SJSA1 (cell line): ENCODE results near the gene NCKAP5. TPM values are rescaled to one million over a fixed set of nuclear protein-coding genes. Genes with fewer than 3 reads are reported as not detected.
A peak's percentile ranks its signal among the peaks of the same experiment; 100 is the strongest.

ENCODE experiments used
- DNase-seq, 2 experiments: peaks; one replicate each; pipeline ENCODE4 v3.0.0-alpha.2; 2015 to 2020; ENCODE audit warnings: low spot score in 2 of 2, low read depth in 1 of 2
- H3K27ac ChIP-seq: fragments of 250-450 bp; sonication (Bioruptor Pico); 2 replicates; pipeline ENCODE4 v1.5.1; 2020; ENCODE audit warnings: mild to moderate bottlenecking, moderate library complexity
- H3K27me3 ChIP-seq: fragments of 250-450 bp; sonication (Bioruptor Pico); replicated peaks from 2 replicates; pipeline ENCODE4 v1.5.1; 2020; ENCODE audit warnings: mild to moderate bottlenecking, moderate library complexity
- H3K36me3 ChIP-seq: fragments of 250-450 bp; sonication (Bioruptor Pico); 2 replicates; pipeline ENCODE4 v1.5.1; 2020; ENCODE audit warnings: mild to moderate bottlenecking
- H3K4me1 ChIP-seq: fragments of 250-450 bp; sonication (Bioruptor Pico); replicated peaks from 2 replicates; pipeline ENCODE4 v1.6.1; 2021; ENCODE audit warnings: mild to moderate bottlenecking
- H3K4me3 ChIP-seq: fragments of 250-450 bp; sonication (Bioruptor Pico); 2 replicates; pipeline ENCODE4 v1.5.1; 2020; ENCODE audit warnings: mild to moderate bottlenecking
- H3K9me3 ChIP-seq: fragments of 250-450 bp; sonication (Bioruptor Pico); replicated peaks from 2 replicates; pipeline ENCODE4 v1.5.1; 2020; ENCODE audit warnings: mild to moderate bottlenecking
- total RNA-seq: library from RNA; depleted of rRNA; stranded (reverse); fragments of >200 nt; shearing (Covaris generic); gene quantifications from 2 replicates; pipeline ENCODE4 v1.2.3, GENCODE V29; 2014

Gene NCKAP5
- total RNA-seq, 1 experiment from 2014 or later, result 2.5 TPM

DNA sequence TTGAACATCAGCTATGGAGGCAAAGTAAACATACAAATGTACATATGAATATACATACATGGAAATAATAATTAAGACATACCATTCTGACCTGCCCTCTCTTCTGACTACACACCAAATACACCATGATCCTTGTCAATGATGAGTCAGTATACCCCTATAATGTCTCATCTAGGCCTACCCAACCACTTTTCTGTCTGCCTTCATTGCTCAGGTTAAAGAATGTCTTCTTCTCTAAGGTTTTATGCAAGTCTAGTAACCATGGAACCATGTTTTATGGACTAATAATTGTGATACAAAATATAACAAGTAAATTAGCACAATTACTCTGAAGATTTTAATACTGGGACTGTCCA is 128.7 kb downstream of the NCKAP5 start:
- no peaks in the 10 kb centered on the region for H3K27me3 ChIP-seq
- H3K4me3 ChIP-seq, result no peak overlapping the region
- DNase-seq, result no peak
- H3K36me3 ChIP-seq, result no peaks in the 10 kb centered on the region
- no peaks in the 10 kb centered on the region for H3K9me3 ChIP-seq
- H3K27ac ChIP-seq, result no peak overlapping the region
- H3K4me1 ChIP-seq, result peaks cover 14% of the 10 kb centered on the region

DNA sequence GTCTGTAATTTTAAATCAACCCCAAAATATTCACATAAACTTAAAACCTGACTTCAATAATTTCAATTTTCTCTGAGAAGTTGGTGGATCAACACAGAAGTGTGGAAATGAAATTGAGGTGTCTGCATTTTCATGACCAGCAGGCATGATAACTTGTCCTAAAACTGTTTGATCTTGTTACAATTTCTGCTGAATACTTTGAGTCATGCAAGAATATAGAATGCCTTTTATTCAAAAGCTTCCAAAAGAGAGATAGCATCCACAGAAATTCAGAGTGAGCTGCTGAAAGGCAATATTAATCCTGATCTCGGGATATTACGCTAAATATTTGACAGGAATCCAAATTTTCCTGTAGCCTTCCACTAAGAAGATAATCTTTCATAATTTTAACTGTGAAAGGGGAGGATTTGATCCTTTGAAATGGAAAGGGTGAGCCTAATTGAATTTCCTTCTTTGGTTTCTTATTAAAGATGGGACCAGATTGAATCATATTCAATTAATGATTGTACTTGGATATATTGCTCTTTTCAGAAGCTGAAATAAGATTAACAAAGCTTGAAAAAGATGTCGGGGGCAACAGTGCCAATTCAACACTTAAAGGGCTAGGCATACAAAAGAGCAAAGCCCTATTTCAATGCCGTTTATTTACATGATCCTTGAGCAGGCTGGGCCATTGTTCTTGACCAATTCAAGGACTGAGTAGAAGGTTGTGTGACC is 129.3 kb downstream of the NCKAP5 start:
- DNase-seq, result no peak
- H3K4me3 ChIP-seq, result no peak overlapping the region
- H3K27me3 ChIP-seq, result no peaks in the 10 kb centered on the region
- peaks cover 20% of the 10 kb centered on the region for H3K4me1 ChIP-seq
- H3K27ac ChIP-seq, result no peak overlapping the region
- H3K36me3 ChIP-seq, result no peaks in the 10 kb centered on the region
- H3K9me3 ChIP-seq, result no peaks in the 10 kb centered on the region

DNA sequence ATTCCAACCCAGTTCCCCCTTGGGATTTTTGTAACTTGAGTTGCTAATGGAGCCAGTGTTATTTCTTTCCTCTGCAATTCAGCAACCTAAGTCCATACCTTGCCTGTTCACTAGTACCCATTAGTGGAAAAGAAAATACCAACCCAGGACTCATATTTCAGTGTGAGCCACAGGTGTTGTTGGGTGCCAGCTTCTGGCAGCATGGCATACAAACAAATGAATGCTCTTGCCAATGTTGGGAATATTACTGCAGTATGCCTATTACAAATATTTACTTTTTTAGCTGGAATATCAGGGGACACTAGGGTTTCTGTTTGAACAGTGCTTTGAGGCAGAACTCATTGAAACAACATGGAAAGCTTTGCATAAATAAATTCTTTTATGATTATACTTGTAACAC is 130.2 kb downstream of the NCKAP5 start:
- Histone ChIP-seq H3K36me3 (no peaks in the 10 kb centered on the region), H3K4me1 (peaks cover 29% of the 10 kb centered on the region), H3K27me3 (no peaks in the 10 kb centered on the region), H3K27ac (no peak overlapping the region), H3K9me3 (no peaks in the 10 kb centered on the region), H3K4me3 (no peak overlapping the region)
- DNase-seq, result no peak

DNA sequence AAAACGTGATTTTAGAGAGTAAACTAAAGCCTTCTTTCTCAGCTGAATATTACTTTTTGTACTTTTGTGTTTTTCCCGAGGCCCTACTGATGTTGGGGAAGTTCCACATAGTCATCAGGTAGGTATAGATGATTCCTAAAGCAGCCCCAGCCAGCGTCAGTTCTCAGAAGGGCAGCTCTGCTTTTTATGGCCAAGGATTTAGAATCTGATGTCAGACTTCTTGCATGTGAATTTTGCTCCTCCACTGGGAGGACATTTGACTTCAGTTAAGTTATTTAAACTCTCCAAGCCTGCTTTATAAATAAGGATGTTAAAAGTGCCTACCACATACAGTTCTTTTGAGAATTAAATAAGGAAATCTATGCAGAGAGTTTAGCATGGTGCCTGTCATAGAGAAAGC is 130.8 kb downstream of the NCKAP5 start:
- Histone ChIP-seq H3K9me3 (no peaks in the 10 kb centered on the region), H3K27me3 (no peaks in the 10 kb centered on the region), H3K27ac (no peak overlapping the region), H3K4me3 (no peak overlapping the region), H3K36me3 (no peaks in the 10 kb centered on the region), H3K4me1 (peaks cover 31% of the 10 kb centered on the region)
- DNase-seq, result no peak

DNA sequence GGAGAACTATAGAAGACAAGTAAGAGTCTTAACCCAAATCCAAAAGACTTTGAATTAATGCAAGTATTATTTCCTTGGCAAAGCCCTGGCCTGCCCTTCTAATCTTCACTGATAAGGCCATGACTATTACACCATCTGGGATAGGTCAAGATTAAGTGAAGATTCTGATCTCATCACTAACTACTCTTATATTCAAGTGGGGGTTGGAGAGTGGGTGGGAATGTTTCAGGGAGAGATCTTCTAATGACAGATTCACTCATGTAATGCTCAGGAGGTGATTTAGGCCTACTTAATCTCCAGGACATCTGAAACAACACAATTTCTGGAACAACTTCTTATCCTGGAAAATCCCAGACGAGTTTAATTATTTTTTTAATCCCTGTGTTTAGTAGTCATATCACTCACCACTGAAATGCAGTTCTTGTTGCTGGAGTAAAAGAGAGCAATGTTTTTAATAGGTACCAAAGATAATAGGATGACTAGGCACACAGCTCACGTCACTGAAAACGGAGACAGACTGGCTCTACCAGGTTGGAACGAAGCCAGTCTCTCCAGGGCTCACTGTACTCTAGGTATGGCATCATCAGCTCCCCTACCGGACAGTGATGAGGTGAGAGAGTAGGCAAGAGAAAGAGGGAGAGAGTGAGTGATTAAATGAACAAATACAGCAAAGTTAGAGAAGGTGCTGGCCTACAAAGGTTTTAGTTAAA is 133.1 kb downstream of the NCKAP5 start:
- no peak overlapping the region for H3K4me3 ChIP-seq
- no peaks in the 10 kb centered on the region for H3K9me3 ChIP-seq
- DNase-seq, result peak; percentile 84 to 90
- peaks cover 40% of the 10 kb centered on the region for H3K4me1 ChIP-seq
- no peaks in the 10 kb centered on the region for H3K27me3 ChIP-seq
- no peaks in the 10 kb centered on the region for H3K36me3 ChIP-seq
- H3K27ac ChIP-seq, result peak overlapping the region; percentile 65

DNA sequence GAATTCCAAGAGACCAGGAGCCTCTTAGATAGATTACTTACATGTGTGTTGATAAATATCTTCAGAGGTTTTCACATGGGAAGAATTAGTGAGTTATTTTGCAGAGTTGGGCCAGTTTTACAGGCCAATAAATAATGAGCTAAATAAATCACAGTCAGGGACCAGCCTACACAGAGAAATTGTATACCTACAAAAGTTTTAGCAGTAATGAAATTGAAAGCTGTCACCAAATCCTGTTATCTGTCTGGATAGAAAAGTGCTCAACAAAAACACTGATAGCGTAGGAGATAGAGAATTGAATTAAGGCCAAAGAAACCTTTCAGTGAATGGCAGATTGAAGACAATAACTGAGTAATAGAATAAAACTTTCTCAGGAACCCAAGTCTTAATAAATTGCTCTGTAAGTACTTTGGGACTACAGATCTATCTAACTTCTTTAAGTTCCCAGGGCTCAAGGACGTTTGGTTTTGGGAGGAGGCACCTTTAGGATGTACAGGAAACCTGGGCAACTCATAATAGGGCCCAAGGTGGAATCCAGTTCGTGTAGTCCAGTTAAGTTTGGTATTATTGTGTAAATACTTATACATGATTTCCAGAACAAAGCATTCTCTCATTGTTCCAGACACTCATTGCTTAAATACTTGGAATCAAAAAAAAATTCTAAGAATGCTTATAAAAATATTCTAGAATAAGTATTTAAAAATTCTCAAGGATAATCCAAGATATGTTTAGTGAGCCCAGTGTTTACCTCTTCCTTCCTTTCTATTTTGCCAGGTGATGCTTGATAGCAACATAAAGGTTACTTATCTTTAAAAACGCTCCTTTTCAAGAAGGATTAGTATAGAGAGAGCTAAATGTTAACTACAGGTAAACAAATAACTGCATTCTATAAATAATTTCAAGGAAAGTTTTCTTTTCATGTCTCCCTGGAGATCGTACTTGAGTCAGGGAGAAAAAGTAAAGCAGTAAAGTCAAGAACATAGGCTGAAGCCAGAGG is 134.5 kb downstream of the NCKAP5 start:
- Histone ChIP-seq H3K27ac (peak overlapping the region; percentile 65), H3K36me3 (no peaks in the 10 kb centered on the region), H3K9me3 (no peaks in the 10 kb centered on the region), H3K4me3 (no peak overlapping the region), H3K4me1 (peaks cover 37% of the 10 kb centered on the region), H3K27me3 (no peaks in the 10 kb centered on the region)
- DNase-seq, result peak in 1 of 2 experiments; percentile 55

DNA sequence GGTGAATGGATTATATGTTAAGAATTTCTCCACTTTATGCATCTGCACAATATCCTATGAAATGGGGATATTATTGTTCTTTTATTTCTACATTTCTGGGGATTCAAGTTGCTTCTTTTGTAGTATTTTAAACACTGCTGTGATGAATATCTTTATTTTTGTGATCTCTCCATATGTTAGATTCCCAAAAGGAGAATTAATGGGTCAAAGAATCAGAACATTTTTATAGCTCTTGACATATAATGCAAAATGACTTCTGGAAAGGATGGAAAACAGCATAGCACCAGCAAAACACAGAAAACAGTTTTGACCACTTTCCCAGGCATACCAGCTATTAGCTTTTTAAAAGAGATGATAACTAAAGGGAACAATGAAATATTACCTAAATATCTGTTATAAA is 135.5 kb downstream of the NCKAP5 start:
- Histone ChIP-seq H3K27me3 (no peaks in the 10 kb centered on the region), H3K36me3 (no peaks in the 10 kb centered on the region), H3K27ac (no peak overlapping the region), H3K9me3 (no peaks in the 10 kb centered on the region), H3K4me3 (no peak overlapping the region), H3K4me1 (peaks cover 37% of the 10 kb centered on the region)
- DNase-seq, result no peak

DNA sequence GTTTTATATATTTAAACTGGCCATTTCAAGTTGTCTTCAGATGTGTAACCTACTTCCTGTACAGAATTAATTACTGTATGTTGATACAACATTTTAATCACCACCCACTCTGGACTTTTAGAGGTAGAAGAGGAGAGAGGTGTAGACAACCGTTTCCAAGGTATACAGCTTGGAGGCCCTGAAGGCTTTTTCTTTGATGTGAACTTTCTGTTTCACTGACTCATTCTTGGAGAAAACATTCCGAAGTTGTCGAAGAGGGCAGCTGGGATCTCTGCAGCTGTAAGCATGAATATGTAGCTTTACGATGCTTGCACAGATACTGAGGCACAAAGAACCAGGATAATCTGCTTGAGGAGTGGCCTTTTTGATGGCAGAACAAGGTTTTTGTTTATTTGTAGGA is 137.0 kb downstream of the NCKAP5 start:
- H3K9me3 ChIP-seq, result no peaks in the 10 kb centered on the region
- H3K4me3 ChIP-seq, result no peak overlapping the region
- H3K36me3 ChIP-seq, result no peaks in the 10 kb centered on the region
- H3K27ac ChIP-seq, result peak overlapping the region; percentile 25; the same call in 1 of the 2 replicates
- peak in 1 of 2 experiments; percentile 29 for DNase-seq
- peaks cover 37% of the 10 kb centered on the region for H3K4me1 ChIP-seq
- no peaks in the 10 kb centered on the region for H3K27me3 ChIP-seq

DNA sequence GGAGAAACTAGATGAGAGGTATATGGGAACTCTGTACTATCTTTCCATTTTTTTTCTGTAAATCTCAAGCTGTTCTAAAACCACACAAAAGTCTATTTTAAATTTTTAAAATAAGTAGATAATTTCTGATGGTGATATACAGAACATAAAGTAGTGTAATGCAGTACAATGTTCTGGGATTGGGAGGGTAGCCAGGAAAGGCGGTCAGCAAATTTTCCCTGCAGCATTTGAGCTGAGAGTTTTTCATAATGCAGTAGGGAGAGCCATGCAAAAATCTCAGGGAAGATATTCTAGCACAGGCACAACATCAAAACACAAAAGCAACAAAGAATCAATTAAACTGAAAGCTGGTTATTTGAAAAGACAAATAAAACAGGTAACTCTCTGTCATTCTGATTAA is 141.5 kb downstream of the NCKAP5 start:
- H3K27ac ChIP-seq, result no peak overlapping the region
- H3K27me3 ChIP-seq, result no peaks in the 10 kb centered on the region
- H3K4me1 ChIP-seq, result peaks cover 19% of the 10 kb centered on the region
- H3K36me3 ChIP-seq, result no peaks in the 10 kb centered on the region
- no peak overlapping the region for H3K4me3 ChIP-seq
- DNase-seq, result no peak
- H3K9me3 ChIP-seq, result no peaks in the 10 kb centered on the region

DNA sequence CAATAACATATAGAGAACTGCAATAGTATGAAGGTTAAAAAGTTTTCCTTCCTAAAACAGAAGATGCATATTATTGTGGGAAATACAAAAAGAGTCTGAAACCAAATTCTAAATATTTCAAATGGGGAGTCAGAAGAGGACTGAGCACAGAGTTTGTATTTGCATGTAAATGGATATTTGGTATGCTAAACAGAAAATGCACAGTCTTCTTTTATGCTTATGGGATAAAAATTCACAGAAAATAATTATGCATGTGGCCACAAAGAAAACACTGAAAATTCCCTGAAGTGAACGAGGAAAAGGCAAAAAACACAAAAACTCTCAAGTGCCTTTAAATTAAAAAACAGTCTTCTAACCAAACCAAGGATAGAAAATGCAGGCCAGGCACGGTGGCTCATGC is 142.7 kb downstream of the NCKAP5 start:
- DNase-seq, result no peak
- Histone ChIP-seq H3K9me3 (no peaks in the 10 kb centered on the region), H3K4me1 (peaks cover 10% of the 10 kb centered on the region), H3K27me3 (no peaks in the 10 kb centered on the region), H3K36me3 (no peaks in the 10 kb centered on the region), H3K27ac (no peak overlapping the region), H3K4me3 (no peak overlapping the region)

DNA sequence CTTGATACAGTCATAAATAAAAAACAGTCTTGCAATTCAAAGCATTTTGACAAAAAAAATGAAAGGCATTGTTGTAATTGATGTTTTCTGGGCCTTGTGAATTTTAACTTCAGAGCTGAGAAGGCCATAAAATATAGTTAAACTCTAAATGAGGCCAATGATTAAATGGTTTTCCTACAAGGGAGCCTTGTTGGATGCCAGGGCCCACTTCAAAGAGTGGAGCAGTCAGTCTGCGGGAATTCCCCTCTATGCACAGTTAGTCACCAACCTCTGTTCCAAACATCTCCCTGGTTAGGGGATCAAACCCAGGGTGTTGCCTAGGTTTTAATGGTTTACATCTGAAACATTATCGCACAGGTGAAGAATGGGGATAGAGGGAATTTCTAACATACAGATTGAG is 143.4 kb downstream of the NCKAP5 start:
- Histone ChIP-seq H3K36me3 (no peaks in the 10 kb centered on the region), H3K27me3 (no peaks in the 10 kb centered on the region), H3K27ac (no peak overlapping the region), H3K9me3 (no peaks in the 10 kb centered on the region), H3K4me3 (no peak overlapping the region), H3K4me1 (peaks cover 10% of the 10 kb centered on the region)
- peak in 1 of 2 experiments; percentile 28 for DNase-seq

DNA sequence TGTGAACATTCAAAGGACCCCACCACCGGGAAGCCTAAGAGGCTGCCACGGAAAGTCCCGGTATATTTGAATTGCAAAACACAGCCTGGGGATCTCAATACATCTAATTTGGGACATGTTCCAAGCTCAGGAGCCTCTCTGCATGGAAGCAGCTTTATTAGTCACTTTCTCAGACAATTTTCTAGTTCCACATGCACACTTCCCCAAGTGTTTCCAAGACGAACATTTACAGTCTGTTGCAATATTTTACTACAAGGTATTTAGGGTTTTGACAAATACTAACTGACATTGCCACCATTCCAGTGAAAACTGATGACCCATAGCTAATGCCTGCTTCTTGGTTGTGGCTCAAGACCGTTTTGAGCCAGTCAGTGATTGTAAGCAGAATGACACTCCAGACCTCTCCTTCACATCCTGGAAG is 145.3 kb downstream of the NCKAP5 start:
- no peak overlapping the region for H3K4me3 ChIP-seq
- no peaks in the 10 kb centered on the region for H3K36me3 ChIP-seq
- no peaks in the 10 kb centered on the region for H3K27me3 ChIP-seq
- H3K4me1 ChIP-seq, result peaks cover 26% of the 10 kb centered on the region
- H3K9me3 ChIP-seq, result no peaks in the 10 kb centered on the region
- no peak overlapping the region for H3K27ac ChIP-seq
- no peak for DNase-seq

DNA sequence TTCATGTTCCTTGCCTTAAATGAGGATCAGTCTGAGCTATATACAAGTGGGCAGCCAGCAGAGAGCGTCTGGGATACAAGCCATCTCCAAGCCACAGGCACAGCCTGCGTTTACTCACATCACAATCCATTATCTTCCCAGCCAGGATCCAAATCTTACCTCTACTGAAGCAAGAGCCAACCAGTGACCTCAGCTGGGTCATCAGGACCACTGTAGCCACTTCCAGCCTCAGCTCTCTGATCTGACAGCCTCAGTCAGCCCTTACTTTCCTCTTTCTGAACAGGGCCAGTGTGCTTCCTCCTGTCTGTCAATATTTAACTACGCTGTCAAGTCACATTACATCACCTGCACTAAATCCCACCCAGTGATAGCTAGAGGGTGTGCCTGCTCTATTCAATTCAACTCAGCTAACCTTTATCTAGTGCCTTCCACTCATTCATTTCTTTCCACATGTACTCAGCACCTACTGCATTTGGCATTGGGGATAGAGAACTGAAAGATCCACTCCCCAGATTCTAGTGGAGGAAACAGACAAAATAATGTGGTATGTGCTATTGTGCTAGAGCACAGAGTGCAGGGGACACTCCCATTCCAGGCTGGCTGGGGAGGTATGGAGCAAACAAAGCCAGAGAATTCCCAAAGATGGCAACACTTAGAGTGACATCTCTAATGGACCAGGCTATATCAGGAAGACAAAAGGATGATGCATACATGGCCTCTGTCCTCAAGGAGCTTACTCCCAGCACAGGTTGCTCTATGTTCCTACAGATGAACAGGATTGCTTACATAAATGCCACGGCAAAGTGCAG is 146.5 kb downstream of the NCKAP5 start:
- no peak for DNase-seq
- H3K4me1 ChIP-seq, result peaks cover 28% of the 10 kb centered on the region
- no peak overlapping the region for H3K27ac ChIP-seq
- H3K36me3 ChIP-seq, result no peaks in the 10 kb centered on the region
- H3K9me3 ChIP-seq, result no peaks in the 10 kb centered on the region
- H3K4me3 ChIP-seq, result no peak overlapping the region
- H3K27me3 ChIP-seq, result no peaks in the 10 kb centered on the region
